Activated T-helper 17 cell treated with anti-CD3 and anti-CD28 coated beads, Interleukin-2, amount 50 U/mL, for 72 hours (primary cell): ENCODE data around the gene SYCE3. TPM values are rescaled to one million over a fixed set of nuclear protein-coding genes. Genes with fewer than 3 reads are reported as not detected.
A peak's percentile ranks its signal among the peaks of the same experiment; 100 is the strongest.

Experiments
- ATAC-seq: fragments of 150-1000 bp; cut with Tn5 transposase; replicated peaks from 2 replicates; pipeline ENCODE4 v1.10.0; 2021; ENCODE audit warnings: mild to moderate bottlenecking, moderate library complexity
- H3K27ac Mint-ChIP-seq: one replicate; pipeline ENCODE4 v1.8.0; 2022; ENCODE audit warnings: mixed read lengths
- H3K27me3 Mint-ChIP-seq: one replicate; pipeline ENCODE4 v1.8.0; 2022; ENCODE audit warnings: mixed read lengths
- H3K36me3 Mint-ChIP-seq: one replicate; pipeline ENCODE4 v1.8.0; 2022; ENCODE audit warnings: low read depth, mild to moderate bottlenecking, mixed read lengths
- H3K4me1 Mint-ChIP-seq: one replicate; pipeline ENCODE4 v1.8.0; 2022; ENCODE audit warnings: mixed read lengths
- H3K4me3 Mint-ChIP-seq: one replicate; pipeline ENCODE4 v1.8.0; 2022; ENCODE audit warnings: mild to moderate bottlenecking, mixed read lengths
- H3K9me3 Mint-ChIP-seq: one replicate; pipeline ENCODE4 v1.8.0; 2022; ENCODE audit warnings: mixed read lengths
- total RNA-seq, 2 donors: library from RNA; stranded (reverse); gene quantifications; one replicate each; pipeline ENCODE4 v1.2.3, GENCODE V29; 2022

SYCE3 gene
- total RNA-seq, 2 donors from 2014 or later, result 0.65 to 2.3 TPM

DNA sequence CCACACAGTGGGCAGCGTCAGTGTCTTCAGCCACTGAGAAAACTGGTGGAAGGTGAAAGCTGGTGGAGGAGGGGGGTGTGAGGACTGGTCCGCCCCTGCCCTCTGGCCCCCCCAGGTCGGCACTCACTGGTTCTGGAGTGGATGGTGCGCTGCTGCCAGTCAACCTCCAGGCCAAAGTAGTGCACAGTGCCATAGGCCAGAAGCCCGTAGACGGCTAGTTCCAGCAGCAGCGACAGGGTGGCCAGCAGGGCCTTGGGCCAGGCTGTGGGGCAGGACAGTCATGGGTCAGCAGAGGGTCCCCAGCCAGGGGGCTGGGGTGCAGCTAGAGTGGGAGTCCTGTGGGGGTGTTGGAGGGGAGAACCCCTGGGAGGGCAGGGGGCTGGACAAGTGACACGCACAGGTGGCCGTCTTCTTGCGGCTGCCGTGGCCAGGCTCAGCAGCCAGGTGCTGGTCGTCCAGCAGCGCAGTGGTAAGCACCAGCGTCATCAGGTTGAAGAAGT, 57.4 kb downstream of the SYCE3 start:
- Mint-ChIP-seq H3K27ac (no peak overlapping the region), H3K27me3 (no peaks in the 10 kb centered on the region), H3K4me3 (peak overlapping the region; percentile 91), H3K4me1 (peaks cover 11% of the 10 kb centered on the region), H3K36me3 (peaks cover 31% of the 10 kb centered on the region), H3K9me3 (no peaks in the 10 kb centered on the region)
- no peak for ATAC-seq

DNA sequence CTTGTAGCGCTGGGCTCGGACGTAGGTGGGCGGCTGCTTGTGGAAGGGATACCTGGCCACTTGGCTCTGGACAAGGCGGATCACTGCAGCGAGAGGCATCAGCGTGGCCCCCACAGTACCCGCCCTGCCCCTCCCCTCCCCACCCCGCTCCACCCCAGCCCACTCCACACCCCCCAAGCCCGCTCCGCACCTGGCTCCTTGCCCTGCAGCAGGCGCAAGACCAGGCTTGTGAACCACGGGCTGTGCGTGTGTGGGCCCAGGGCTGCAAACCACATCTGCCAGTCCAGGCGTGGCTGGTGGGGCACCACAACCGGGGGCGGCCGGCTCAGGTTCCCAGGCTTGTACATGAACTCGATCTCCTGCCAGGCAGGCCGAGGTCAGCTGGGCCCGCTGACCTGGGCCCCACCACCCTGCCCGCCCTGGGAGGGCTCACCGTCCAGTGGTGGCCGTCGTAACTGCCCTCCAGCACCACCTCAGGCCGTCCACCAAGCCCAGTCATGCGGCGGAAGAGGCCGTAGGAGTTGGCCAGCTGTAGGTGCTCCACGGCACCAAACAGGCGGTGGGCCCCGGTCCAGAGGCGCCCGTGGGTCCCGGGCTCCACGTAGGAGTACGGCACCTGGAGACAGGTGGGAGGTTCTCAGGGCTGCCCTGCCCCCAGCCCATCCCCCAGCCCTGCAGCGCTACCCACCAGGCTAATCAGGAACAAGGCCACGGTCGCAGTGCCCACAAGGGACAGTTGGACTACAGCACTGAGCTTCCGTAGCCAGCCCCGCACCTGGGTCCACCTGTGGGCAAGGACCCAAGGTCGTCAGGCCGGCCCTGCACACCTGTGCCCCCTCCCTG, 58.1 kb downstream of the SYCE3 start:
- H3K27me3 Mint-ChIP-seq, result no peaks in the 10 kb centered on the region
- no peak overlapping the region for H3K27ac Mint-ChIP-seq
- ATAC-seq, result no peak
- no peak overlapping the region for H3K4me3 Mint-ChIP-seq
- H3K9me3 Mint-ChIP-seq, result no peaks in the 10 kb centered on the region
- peaks cover 9% of the 10 kb centered on the region for H3K4me1 Mint-ChIP-seq
- H3K36me3 Mint-ChIP-seq, result peaks cover 29% of the 10 kb centered on the region

DNA sequence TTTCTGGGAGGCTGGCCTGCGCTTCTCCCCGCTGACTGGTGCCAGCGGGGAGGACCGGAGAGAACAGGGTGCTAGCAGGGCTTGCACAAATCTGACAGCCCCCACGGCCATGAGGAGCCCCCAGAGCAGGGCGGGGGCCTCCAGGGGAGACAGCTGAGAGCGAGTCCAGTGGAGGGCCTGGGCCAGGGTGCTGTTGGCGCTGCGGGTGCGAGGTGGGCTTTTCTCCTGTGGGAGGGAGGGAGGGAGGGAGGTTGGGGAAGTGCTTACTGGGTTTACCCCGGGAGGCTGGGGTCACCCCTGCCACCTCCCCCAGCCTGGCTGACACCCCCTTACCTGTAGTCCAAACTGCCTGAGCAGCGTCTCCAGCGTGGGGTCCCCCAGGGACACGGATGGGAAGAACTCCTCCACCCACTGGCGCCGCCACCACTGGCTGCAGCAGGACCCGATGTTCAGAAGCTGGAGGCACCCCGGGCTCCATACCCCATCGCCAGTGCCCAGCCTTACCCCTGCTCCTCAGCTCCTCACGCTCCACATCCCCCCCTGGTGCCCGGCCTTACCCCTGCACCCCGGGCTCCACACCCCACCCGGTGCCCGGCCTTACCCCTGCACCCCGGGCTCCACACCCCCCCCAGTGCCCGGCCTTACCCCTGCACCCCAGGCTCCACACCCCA, 59.1 kb downstream of the SYCE3 start:
- no peak for ATAC-seq
- Mint-ChIP-seq H3K36me3 (peaks cover 20% of the 10 kb centered on the region), H3K27me3 (no peaks in the 10 kb centered on the region), H3K9me3 (no peaks in the 10 kb centered on the region), H3K27ac (no peak overlapping the region), H3K4me1 (no peaks in the 10 kb centered on the region), H3K4me3 (no peak overlapping the region)

DNA sequence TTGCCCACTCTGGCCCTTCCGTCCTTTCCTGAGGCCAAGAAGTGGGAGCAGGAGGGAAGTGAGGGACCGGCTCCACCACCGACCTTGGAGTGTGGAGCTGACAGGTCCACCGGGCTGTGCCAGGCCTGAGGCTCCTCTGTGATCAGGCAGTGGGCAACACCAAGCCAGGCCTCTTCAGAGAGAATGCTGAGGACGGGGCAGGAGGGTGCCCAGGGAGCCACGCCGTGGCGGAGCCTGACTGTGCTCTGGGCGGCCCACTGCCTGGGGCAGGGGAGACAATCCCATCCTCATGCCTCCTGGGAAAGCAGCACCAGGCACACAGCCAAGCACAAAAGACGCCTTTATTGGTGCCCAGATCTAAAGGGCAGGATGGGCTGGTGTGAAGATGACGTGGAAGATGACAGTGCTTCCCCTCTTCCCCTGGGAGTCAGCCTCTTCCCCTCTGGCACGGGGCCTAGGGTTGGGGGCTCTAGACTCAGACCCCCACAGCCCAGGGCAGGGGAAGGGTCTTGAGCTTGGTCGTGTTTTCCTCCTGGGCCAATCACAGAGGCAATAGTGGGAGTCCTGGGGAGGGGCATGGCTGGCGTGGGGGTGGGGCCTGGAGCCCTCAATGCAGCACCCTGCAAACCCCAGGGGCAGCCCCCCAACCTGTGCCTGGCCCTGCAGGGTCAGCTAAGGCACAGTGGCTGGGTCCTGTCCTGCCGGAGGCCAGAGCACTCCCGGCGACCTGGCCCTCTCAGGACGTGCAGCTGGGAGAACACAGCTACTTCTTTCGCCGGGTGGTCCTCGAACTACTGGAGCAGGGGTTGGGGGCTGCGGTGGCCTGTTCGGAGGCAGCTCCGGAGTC, 59.9 kb downstream of the SYCE3 start:
- Mint-ChIP-seq H3K9me3 (no peaks in the 10 kb centered on the region), H3K4me1 (no peaks in the 10 kb centered on the region), H3K36me3 (peaks cover 13% of the 10 kb centered on the region), H3K4me3 (no peak overlapping the region), H3K27ac (no peak overlapping the region), H3K27me3 (no peaks in the 10 kb centered on the region)
- no peak for ATAC-seq

DNA sequence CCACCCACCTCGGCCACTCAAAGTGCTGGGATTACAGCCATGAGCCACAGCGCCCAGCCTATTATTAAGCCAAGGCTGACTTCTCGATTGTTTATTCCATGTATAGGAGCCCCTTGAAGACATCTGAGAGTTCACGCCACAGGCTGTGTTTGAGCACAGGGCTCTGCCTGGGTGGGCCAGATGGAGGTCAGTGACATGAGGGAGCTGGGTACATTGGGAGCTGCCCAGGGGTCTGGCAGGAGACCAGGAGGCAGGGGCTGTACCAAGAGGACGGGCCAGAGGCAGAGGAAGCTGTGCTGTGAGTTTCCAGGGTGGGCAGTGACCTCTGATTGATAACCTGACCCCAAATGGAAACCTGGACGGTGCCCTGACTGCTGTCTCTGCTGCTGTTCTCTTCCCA, 60.6 kb downstream of the SYCE3 start:
- ATAC-seq, result no peak
- Mint-ChIP-seq H3K27ac (no peak overlapping the region), H3K9me3 (no peaks in the 10 kb centered on the region), H3K4me3 (no peak overlapping the region), H3K4me1 (no peaks in the 10 kb centered on the region), H3K27me3 (no peaks in the 10 kb centered on the region), H3K36me3 (peaks cover 9% of the 10 kb centered on the region)

Other genes starting within 250 kb of the SYCE3 start
- gene DENND6B, start 235.9 kb downstream of the SYCE3 start, total RNA-seq, result 1 to 10 TPM; 3.2 to 6.5 TPM
- 10 to 100 TPM; 45.6 to 46.6 TPM for gene PPP6R2, start 219.6 kb downstream of the SYCE3 start, total RNA-seq
- 100 to 1,000 TPM in 1 of 2 donors, 10 to 100 TPM in 1; 84.2 to 126 TPM for gene SBF1, start 87.9 kb downstream of the SYCE3 start, total RNA-seq
- 1 to 10 TPM; 1.3 to 3.7 TPM for gene ADM2, start 81.4 kb downstream of the SYCE3 start, total RNA-seq
- gene MIOX, start 76.1 kb downstream of the SYCE3 start, total RNA-seq, result under 1 TPM; 0.24 to 0.53 TPM
- 10 to 100 TPM; 61.3 to 89.0 TPM for gene LMF2, start 55.2 kb downstream of the SYCE3 start, total RNA-seq
- gene NCAPH2, start 54.7 kb downstream of the SYCE3 start, total RNA-seq, result 100 to 1,000 TPM; 112 to 138 TPM
- gene SCO2, start 37.3 kb downstream of the SYCE3 start, total RNA-seq, result 1 to 10 TPM; 2.8 to 9.9 TPM
- 10 to 100 TPM; 73.0 to 74.0 TPM for gene TYMP, start 32.9 kb downstream of the SYCE3 start, total RNA-seq
- 1 to 10 TPM; 4.2 to 4.4 TPM for gene KLHDC7B, start 17.0 kb downstream of the SYCE3 start, total RNA-seq
- gene CPT1B, start 15.5 kb upstream of the SYCE3 start, total RNA-seq, result 10 to 100 TPM; 57.3 to 62.8 TPM
- gene CHKB, start 19.9 kb upstream of the SYCE3 start, total RNA-seq, result 10 to 100 TPM; 72.3 to 86.2 TPM
- gene MAPK8IP2, start 37.9 kb upstream of the SYCE3 start, total RNA-seq, result under 1 TPM; 0.50 to 0.65 TPM
- 10 to 100 TPM; 23.6 to 28.3 TPM for gene ARSA, start 65.2 kb upstream of the SYCE3 start, total RNA-seq
- gene SHANK3, start 109.9 kb upstream of the SYCE3 start, total RNA-seq, result under 1 TPM in 1 of 2 donors, not detected in 1; 0.19 TPM
- not detected for gene ACR, start 175.3 kb upstream of the SYCE3 start, total RNA-seq
- 10 to 100 TPM; 17.6 to 20.1 TPM for gene RABL2B, start 220.7 kb upstream of the SYCE3 start, total RNA-seq